BJ (cell line): ENCODE measurements around the gene EFHC1. TPM values are rescaled to one million over a fixed set of nuclear protein-coding genes. Genes with fewer than 3 reads are reported as not detected.

Experiments
- CTCF ChIA-PET: fragments of 350-600 bp; formaldehyde crosslinking; extraction: SDS; loops from one replicate; lab custom pipeline; 2021; ENCODE audit warnings: antibody characterized with exemption, inconsistent platforms; lab: Yijun Ruan, JAX
- POLR2A ChIA-PET: fragments of 300-600 bp; sonication (Branson Sonifier 250); formaldehyde crosslinking; extraction: SDS; loops from one replicate; lab custom pipeline; 2021; ENCODE audit warnings: antibody characterized with exemption; lab: Charles Lee
- DNase-seq: peaks from one replicate; pipeline ENCODE4 v3.0.0-alpha.2; 2011; ENCODE audit warnings: low read depth
- H3K27me3 ChIP-seq: 2 replicates; pipeline ENCODE4 v1.6.0; 2011; ENCODE audit warnings: low read length; ENCODE audit not compliant: control insufficient read depth, insufficient read depth
- H3K36me3 ChIP-seq: 2 replicates; pipeline ENCODE4 v1.5.1; 2011; ENCODE audit warnings: low read length; ENCODE audit not compliant: control insufficient read depth, insufficient read depth
- H3K4me3 ChIP-seq: 2 replicates; pipeline ENCODE4 v1.5.1; 2011; ENCODE audit warnings: low read depth, mild to moderate bottlenecking, control low read depth, low read length
- CTCF ChIP-seq: IDR thresholded peaks from 2 replicates; pipeline ENCODE4 v1.5.1; 2011; ENCODE audit warnings: low read depth, mild to moderate bottlenecking, control low read depth, inconsistent platforms, low read length, moderate library complexity; ENCODE audit not compliant: insufficient read depth
- polyA plus RNA-seq: library from polyadenylated mRNA; depleted of rRNA; stranded (reverse); fragments of >200 nt; gene quantifications from 2 replicates; pipeline ENCODE4 v1.2.3, GENCODE V29; 2011

EFHC1 gene
- polyA plus RNA-seq, 1 experiment = 16.6 TPM

GRCh38 chr6:52415333-52415732, 4.8 kb upstream of the EFHC1 start:
- CTCF ChIA-PET = interaction anchor here (1.2 to 5.6 kb wide), 14 partner anchors 17 to 580 kb away, joined by 3 to 62 read pairs (median 10); partner anchors contain the start of genes GSTA4 and TRAM2
- no peak for TF ChIP-seq CTCF
- no peaks in the 10 kb centered on the region for H3K36me3 ChIP-seq
- POLR2A ChIA-PET = no interaction called here
- DNase-seq = no peak
- no peak overlapping the region for H3K4me3 ChIP-seq
- no peaks in the 10 kb centered on the region for H3K27me3 ChIP-seq

DNA sequence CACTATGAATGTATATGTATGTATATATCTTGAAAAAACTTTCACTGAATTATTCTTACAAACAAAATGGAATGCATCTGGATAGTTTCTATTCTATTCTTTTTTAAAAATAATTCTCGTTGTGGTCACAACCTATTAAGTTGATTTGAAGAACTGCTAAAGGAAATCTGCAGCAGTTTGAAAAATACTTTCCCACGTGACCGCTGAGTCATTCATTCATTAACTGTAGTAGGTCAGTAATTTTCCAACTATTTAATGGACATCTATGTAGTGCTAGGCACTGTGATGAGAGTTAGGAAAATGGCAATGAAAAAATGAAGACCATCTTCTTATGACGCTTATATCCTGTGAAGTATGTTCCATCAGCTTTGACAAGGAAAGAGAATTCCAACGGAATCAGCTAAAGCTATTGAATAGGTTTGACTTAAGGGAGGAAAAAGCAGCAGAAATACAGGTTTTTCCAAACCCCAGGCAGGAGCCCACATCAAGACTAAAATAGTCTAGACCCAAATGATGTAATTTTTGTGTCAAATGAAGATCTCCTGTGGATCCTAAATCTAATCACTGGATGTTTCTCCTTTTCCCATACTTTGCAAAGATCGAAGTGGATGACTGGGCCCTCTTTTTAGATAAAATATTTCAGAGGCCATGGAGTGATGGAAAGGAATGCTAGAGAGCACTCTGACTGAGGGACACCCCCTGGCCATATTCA, 4.1 kb upstream of the EFHC1 start:
- ChIA-PET CTCF (interaction anchor here (0.8 to 5.6 kb wide), 23 partner anchors 16 to 250 kb away, joined by 3 to 62 read pairs (median 5); partner anchors contain the start of gene TRAM2), POLR2A (no interaction called here)
- no peak for TF ChIP-seq CTCF

GRCh38 chr6:52416629-52417151, 3.5 kb upstream of the EFHC1 start:
- peak; percentile 76 for TF ChIP-seq CTCF
- Histone ChIP-seq H3K36me3 (no peaks in the 10 kb centered on the region), H3K27me3 (no peaks in the 10 kb centered on the region), H3K4me3 (no peak overlapping the region)
- DNase-seq = no peak
- POLR2A ChIA-PET = no interaction called here
- CTCF ChIA-PET = interaction anchor here (0.7 to 5.6 kb wide), 29 partner anchors 9 to 253 kb away, joined by 3 to 62 read pairs (median 5); partner anchors contain the start of gene TRAM2

More for the DNA sequence above, 4.1 kb upstream of the EFHC1 start:
- no peaks in the 10 kb centered on the region for H3K27me3 ChIP-seq
- H3K4me3 ChIP-seq = no peak overlapping the region
- DNase-seq = no peak
- H3K36me3 ChIP-seq = no peaks in the 10 kb centered on the region

GRCh38 chr6:52417675-52418111, 2.4 kb upstream of the EFHC1 start:
- Histone ChIP-seq H3K27me3 (no peaks in the 10 kb centered on the region), H3K36me3 (no peaks in the 10 kb centered on the region), H3K4me3 (no peak overlapping the region)
- TF ChIP-seq CTCF = no peak
- ChIA-PET POLR2A (interaction anchor here (0.7 to 0.9 kb wide), 3 partner anchors 122 to 155 kb away, joined by 4 to 13 read pairs (median 4); no protein-coding TSS in a partner anchor), CTCF (interaction anchor here (1.0 to 5.6 kb wide), 12 partner anchors 10 to 252 kb away, joined by 3 to 62 read pairs (median 10); partner anchors contain the start of gene TRAM2)
- peak; percentile 39 for DNase-seq

- no peak for TF ChIP-seq CTCF
- POLR2A ChIA-PET = interaction anchor here (0.6 to 1.1 kb wide), 2 partner anchors 151 to 156 kb away, joined by 3 to 6 read pairs; no protein-coding TSS in a partner anchor
- no peaks in the 10 kb centered on the region for H3K27me3 ChIP-seq
- H3K4me3 ChIP-seq = no peak overlapping the region
- CTCF ChIA-PET = interaction anchor here (0.9 to 3.8 kb wide), 10 partner anchors 75 to 249 kb away, joined by 3 to 22 read pairs (median 4); partner anchors contain the start of gene TRAM2
- no peaks in the 10 kb centered on the region for H3K36me3 ChIP-seq
- DNase-seq = no peak
These were observed 1.5 kb upstream of the EFHC1 start for GRCh38 chr6:52418606-52419005.
